HG03196 (cell line): Measurements from ENCODE around the gene ECI1.

ENCODE experiments used
- ATAC-seq: cut with Tn5 transposase; IDR thresholded peaks from one replicate; pipeline ENCODE4 v1.9.1; 2021; ENCODE audit not compliant: unreplicated experiment

Gene ECI1

GRCh38 chr16:2233872-2234812 is 17.2 kb downstream of the ECI1 start:
- no peak for ATAC-seq

- no peak for ATAC-seq
Observed at GRCh38 chr16:2233046-2233775, 18.2 kb downstream of the ECI1 start.

GRCh38 chr16:2232094-2232990 is 19.0 kb downstream of the ECI1 start:
- ATAC-seq = no peak

GRCh38 chr16:2231016-2231931 is 20.1 kb downstream of the ECI1 start:
- no peak for ATAC-seq

- no peak for ATAC-seq
Observed at GRCh38 chr16:2230376-2230775, 21.0 kb downstream of the ECI1 start.

- ATAC-seq = no peak
Observed at GRCh38 chr16:2229632-2230250, 21.6 kb downstream of the ECI1 start.

- no peak for ATAC-seq
Observed at GRCh38 chr16:2229091-2229490, 22.3 kb downstream of the ECI1 start.

GRCh38 chr16:2228161-2228824 is 23.1 kb downstream of the ECI1 start:
- no peak for ATAC-seq

GRCh38 chr16:2226918-2227317 is 24.5 kb downstream of the ECI1 start:
- ATAC-seq = no peak

- ATAC-seq = no peak
Observed at GRCh38 chr16:2226245-2226793, 25.1 kb downstream of the ECI1 start.

GRCh38 chr16:2223942-2224486 is 27.4 kb downstream of the ECI1 start:
- peak; percentile 7 for ATAC-seq

GRCh38 chr16:2223221-2223941 is 28.0 kb downstream of the ECI1 start, which contains the start of gene E4F1:
Gene E4F1, plus strand, starts transcription at chr16:2223591. Its CDS starts 23 bp downstream, at chr16:2223614.
- peak; percentile 92 for ATAC-seq

- ATAC-seq = no peak
Observed at GRCh38 chr16:2216330-2216729, 35.1 kb downstream of the ECI1 start.

- peak; percentile 74 for ATAC-seq
Observed at GRCh38 chr16:2214719-2214968, 36.7 kb downstream of the ECI1 start, which contains the start of gene PGP. Gene PGP, minus strand, starts transcription at chr16:2214840. Its CDS starts 63 bp downstream, at chr16:2214777.

- no peak for ATAC-seq
Observed at GRCh38 chr16:2213817-2214718, 37.3 kb downstream of the ECI1 start.

- ATAC-seq = no peak
Observed at GRCh38 chr16:2212362-2213324, 38.7 kb downstream of the ECI1 start.
